ENCODE measurements around the gene METRN.
A peak's percentile ranks its signal among the peaks of the same experiment; 100 is the strongest.
"Not testable (repeated sequence)": the region's sequence is repeated elsewhere in the genome, so short reads cannot be mapped to it uniquely, and the experiment has no call there.

METRN gene

GRCh38 chr16:709566-710499 is 5.1 kb upstream of the METRN start:
- no peak for DNase-seq (ENCODE audit: low spot score)

- no peak for DNase-seq (ENCODE audit: low spot score)
Measured at GRCh38 chr16:710500-711075, 4.3 kb upstream of the METRN start.

GRCh38 chr16:711084-711483 is 3.8 kb upstream of the METRN start:
- no peak for DNase-seq (ENCODE audit: low spot score)

GRCh38 chr16:711548-712320 is 3.2 kb upstream of the METRN start:
- no peak for DNase-seq (ENCODE audit: low spot score)

- DNase-seq (ENCODE audit: low spot score): not testable (repeated sequence)
Measured at GRCh38 chr16:712740-713250, 2.1 kb upstream of the METRN start.

- DNase-seq (ENCODE audit: low spot score): no peak
Measured at GRCh38 chr16:714079-714478, 839 bp upstream of the METRN start.

- no peak for DNase-seq (ENCODE audit: low spot score)
Measured at GRCh38 chr16:715477-716199, 720 bp downstream of the METRN start.

- DNase-seq (ENCODE audit: low spot score): peak; percentile 95
Measured at GRCh38 chr16:716200-716568, 1.3 kb downstream of the METRN start.

GRCh38 chr16:716768-717325 is 1.9 kb downstream of the METRN start:
- DNase-seq (ENCODE audit: low spot score): no peak

GRCh38 chr16:717450-718245 is 2.7 kb downstream of the METRN start:
- no peak for DNase-seq (ENCODE audit: low spot score)

- DNase-seq (ENCODE audit: low spot score): no peak
Measured at GRCh38 chr16:718389-718788, 3.5 kb downstream of the METRN start.

- no peak for DNase-seq (ENCODE audit: low spot score)
Measured at GRCh38 chr16:718922-719321, 4.0 kb downstream of the METRN start.

- DNase-seq (ENCODE audit: low spot score): no peak
Measured at GRCh38 chr16:719815-720446, 5.0 kb downstream of the METRN start.

GRCh38 chr16:720447-720989 is 5.6 kb downstream of the METRN start:
- no peak for DNase-seq (ENCODE audit: low spot score)

GRCh38 chr16:720990-721764 is 6.3 kb downstream of the METRN start, which contains the start of gene ANTKMT:
TSS of gene ANTKMT (plus strand) at chr16:721146. CDS start at chr16:721275, 129 bp downstream.
- no peak for DNase-seq (ENCODE audit: low spot score)

- no peak for DNase-seq (ENCODE audit: low spot score)
Measured at GRCh38 chr16:721765-722540, 7.0 kb downstream of the METRN start.

- no peak for DNase-seq (ENCODE audit: low spot score)
Measured at GRCh38 chr16:722835-723633, 8.1 kb downstream of the METRN start.

Data from putamen (tissue), 1 donor.